ENCODE data around the gene NEURL3.
A peak's percentile ranks its signal among the peaks of the same experiment; 100 is the strongest.

The NEURL3 gene

GRCh38 chr2:96528006-96528699 is 23.0 kb upstream of the NEURL3 start:
- DNase-seq (ENCODE audit: low read depth in 2 of 2), result no peak

GRCh38 chr2:96527286-96528005 is 22.3 kb upstream of the NEURL3 start:
- no peak for DNase-seq (ENCODE audit: low read depth in 2 of 2)

- no peak for DNase-seq (ENCODE audit: low read depth in 2 of 2)
These were observed 21.6 kb upstream of the NEURL3 start for GRCh38 chr2:96526615-96527285.

GRCh38 chr2:96526101-96526591 is 21.0 kb upstream of the NEURL3 start:
- DNase-seq (ENCODE audit: low read depth in 2 of 2), result no peak

GRCh38 chr2:96525211-96525507 is 20.0 kb upstream of the NEURL3 start:
- no peak for DNase-seq (ENCODE audit: low read depth in 2 of 2)

- DNase-seq (ENCODE audit: low read depth in 2 of 2), result no peak
These were observed 19.5 kb upstream of the NEURL3 start for GRCh38 chr2:96524482-96525210.

- DNase-seq (ENCODE audit: low read depth in 2 of 2), result peak; percentile 51 to 56
These were observed 18.7 kb upstream of the NEURL3 start for GRCh38 chr2:96523659-96524481.

GRCh38 chr2:96522304-96523203 is 17.4 kb upstream of the NEURL3 start:
- DNase-seq (ENCODE audit: low read depth in 2 of 2), result no peak

GRCh38 chr2:96521219-96521618 is 16.1 kb upstream of the NEURL3 start:
- DNase-seq (ENCODE audit: low read depth in 2 of 2), result no peak

- no peak for DNase-seq (ENCODE audit: low read depth in 2 of 2)
These were observed 15.5 kb upstream of the NEURL3 start for GRCh38 chr2:96520697-96521096.

GRCh38 chr2:96520231-96520630 is 15.1 kb upstream of the NEURL3 start:
- no peak for DNase-seq (ENCODE audit: low read depth in 2 of 2)

GRCh38 chr2:96517079-96517478 is 11.9 kb upstream of the NEURL3 start:
- DNase-seq (ENCODE audit: low read depth in 2 of 2), result no peak

- no peak for DNase-seq (ENCODE audit: low read depth in 2 of 2)
These were observed 9.4 kb upstream of the NEURL3 start for GRCh38 chr2:96514521-96514920.

GRCh38 chr2:96512341-96512740 is 7.2 kb upstream of the NEURL3 start:
- no peak for DNase-seq (ENCODE audit: low read depth in 2 of 2)

- DNase-seq (ENCODE audit: low read depth in 2 of 2), result no peak
These were observed 6.7 kb upstream of the NEURL3 start for GRCh38 chr2:96511851-96512250.

- no peak for DNase-seq (ENCODE audit: low read depth in 2 of 2)
These were observed 5.9 kb upstream of the NEURL3 start for GRCh38 chr2:96510931-96511595.

- DNase-seq (ENCODE audit: low read depth in 2 of 2), result no peak
These were observed 4.7 kb upstream of the NEURL3 start for GRCh38 chr2:96509847-96510230.

GRCh38 chr2:96509114-96509846 is 4.1 kb upstream of the NEURL3 start:
- DNase-seq (ENCODE audit: low read depth in 2 of 2), result peak; percentile 56 to 63

GRCh38 chr2:96508521-96509113 is 3.5 kb upstream of the NEURL3 start:
- DNase-seq (ENCODE audit: low read depth in 2 of 2), result no peak

Measured in fibroblast of skin of left quadriceps (primary cell).